HG03565 (cell line): ENCODE results near the gene EARS2.
"Not testable (repeated sequence)": the region's sequence is repeated elsewhere in the genome, so short reads cannot be mapped to it uniquely, and the experiment has no call there.

Experiments used
- ATAC-seq: cut with Tn5 transposase; IDR thresholded peaks from one replicate; pipeline ENCODE4 v1.9.1; 2021; ENCODE audit warnings: mild to moderate bottlenecking, moderate library complexity; ENCODE audit not compliant: unreplicated experiment

The EARS2 gene

DNA sequence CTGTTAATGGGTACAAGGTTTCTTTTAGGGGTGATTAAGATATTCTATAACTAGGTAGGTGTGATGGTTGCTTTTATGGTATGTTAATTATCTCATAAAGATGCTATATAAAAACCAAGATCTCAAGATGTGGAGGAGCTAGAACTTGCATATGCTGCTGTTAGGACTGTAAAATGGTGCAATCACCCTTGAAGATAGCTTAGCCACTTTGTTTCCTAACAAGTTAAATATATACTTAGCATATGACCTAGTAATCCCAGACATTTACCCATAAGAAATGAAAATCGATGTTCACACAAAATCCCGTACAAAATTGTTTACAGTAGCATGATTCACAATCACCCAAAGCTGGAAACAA lies 71.9 kb downstream of the EARS2 start:
- no peak for ATAC-seq

DNA sequence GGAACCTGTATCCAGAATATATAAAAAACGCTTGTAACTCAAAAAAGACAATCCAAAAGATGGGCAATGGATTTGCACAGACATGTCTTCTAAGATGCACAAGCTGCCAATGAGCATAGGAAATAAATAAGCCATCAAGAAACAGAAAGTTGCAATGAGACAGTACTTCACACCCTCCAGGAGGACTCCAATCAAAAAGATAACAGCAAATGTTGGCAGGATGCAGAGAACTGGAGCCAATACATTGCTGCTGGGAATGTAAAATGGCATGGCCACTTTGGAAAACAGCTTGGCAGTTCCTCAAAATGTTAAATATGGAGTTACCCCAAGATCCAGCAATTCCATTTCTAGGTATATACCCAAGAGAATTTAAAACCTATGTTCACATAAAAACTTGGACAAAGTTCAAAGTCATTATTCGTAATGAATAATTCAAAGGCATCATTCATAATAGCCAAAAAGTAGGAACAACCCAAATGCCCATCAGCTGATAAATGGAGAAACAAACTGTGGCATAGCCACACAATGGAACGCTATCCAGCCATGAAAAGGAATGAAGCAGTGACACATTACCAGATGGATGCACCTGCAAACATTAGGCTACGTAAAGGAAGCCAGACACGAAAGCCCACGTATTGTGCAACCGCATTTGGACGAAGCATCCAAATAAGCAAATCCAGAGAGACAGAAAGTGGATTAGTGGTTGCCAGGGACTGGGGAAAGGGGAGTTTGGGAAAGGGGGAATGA lies 72.5 kb downstream of the EARS2 start:
- ATAC-seq, result no peak

DNA sequence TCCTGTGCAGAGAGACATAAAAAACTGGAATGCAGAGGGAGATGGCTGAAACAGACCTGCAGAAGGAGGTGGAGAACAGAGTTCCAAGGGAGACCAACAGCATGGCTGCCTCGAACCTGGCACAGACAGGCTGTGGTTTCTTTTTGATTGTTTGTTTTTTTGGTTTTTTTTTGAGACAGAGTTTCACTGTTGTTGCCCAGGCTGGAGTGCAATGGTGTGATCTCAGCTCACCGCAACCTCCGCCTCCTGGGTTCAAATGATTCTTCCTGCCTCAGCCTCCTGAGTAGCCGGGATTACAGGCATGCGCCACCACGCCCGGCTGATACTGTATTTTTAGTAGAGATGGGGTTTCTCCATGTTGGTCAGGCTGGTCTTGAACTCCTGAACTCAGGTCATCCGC lies 73.7 kb downstream of the EARS2 start:
- ATAC-seq, result not testable (repeated sequence)

DNA sequence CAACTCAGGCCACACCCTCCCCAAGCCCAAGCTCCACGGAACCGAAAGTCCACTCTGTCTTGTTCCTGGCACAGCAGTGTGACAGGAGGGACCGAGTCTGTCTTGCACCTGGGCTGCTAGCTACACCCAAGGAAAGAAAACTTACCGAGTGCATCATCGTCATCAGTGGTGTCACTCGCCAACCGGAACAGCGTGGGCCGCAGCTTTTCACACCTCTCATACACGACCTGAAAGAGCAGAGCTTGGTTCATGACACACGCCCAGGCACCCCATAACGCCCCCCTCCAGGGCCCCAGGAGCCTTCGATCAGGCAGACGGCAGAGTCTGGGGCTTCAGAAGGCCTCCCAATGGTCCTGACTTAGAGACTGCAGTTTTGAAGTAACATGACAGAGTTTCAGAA lies 74.4 kb downstream of the EARS2 start:
- no peak for ATAC-seq

DNA sequence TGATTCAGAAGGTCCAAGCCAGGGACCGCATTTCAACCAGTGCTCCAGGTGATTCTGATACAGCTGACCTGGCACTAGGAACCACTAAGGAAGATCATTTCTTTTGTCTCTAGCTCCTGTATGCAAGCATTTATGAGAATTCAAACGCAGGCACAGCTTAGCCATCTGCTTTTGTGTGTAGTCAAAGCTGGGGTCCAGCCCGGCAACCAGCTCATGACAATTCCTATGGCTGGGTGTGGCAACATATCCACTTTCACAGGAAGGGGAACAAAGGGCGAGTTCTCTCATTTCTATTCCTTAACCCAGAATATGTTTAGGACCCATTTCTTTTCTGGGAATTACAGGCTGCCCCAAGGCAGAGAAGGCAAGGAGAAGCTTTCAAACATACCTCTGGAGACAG lies 76.9 kb downstream of the EARS2 start:
- no peak for ATAC-seq

DNA sequence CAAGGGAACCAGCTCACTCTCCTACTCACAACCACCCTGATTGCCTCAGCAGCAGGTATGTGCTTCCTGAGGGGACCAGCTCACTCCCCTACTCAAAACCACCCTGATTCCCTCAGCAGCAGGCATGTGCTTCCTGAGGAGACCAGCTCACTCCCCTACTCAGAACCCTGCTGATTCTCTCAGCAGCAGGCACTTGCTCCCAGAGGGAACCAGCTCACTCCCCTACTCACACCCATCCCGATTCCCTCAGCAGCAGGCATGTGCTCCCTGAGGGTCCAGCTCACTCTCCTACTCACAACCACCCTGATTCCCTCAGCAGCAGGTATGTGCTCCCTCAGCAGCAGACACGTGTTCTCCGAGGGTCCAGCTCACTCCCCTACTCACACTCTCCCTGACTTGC lies 78.0 kb downstream of the EARS2 start:
- ATAC-seq, result no peak

DNA sequence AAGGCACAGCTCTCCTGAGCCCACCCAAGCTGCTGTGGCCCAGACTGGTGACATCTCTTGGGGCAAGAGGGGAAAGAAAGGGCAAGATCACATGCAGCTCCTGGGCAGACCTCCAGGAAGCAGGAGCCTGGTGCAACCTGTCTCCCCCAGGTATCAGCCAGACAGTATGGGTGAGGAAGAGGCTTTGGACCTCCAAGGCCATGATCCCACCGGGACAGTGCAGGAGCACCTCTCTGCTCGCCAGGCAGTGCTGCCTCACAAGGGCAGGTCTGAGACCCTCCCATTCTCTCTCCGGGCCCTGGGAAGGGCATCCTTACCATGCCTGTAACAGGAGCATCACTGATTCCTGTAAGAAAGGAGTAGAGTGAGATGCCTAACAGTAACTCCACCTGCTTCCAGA lies 78.6 kb downstream of the EARS2 start:
- no peak for ATAC-seq

DNA sequence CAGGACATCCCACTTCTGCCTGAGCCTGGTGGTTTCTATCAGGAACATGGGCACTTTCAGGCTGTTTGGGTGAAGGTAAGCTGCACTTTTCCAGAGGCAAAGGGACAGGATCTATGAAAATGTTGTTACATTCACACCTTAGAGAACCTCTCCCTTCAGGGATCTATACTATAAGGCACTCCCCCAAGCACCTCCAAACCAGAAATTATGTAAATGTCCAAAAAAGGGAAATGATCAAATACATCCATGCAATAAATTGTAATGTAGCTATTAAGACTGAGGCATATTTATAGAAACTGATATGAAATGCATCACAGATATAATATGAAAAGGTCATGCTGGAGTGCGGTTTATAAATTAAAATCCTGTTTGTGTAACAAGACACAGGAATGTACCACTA lies 80.9 kb downstream of the EARS2 start:
- no peak for ATAC-seq
